IPS-18a (cell line): ENCODE measurements around the gene ITPK1.

Source experiments
- H3K27ac ChIP-seq: one replicate; pipeline ENCODE4 v1.5.1; 2013; ENCODE audit warnings: low read length
- H3K27me3 ChIP-seq: one replicate; pipeline ENCODE4 v1.6.1; 2013; ENCODE audit warnings: mild to moderate bottlenecking, low read length; ENCODE audit not compliant: control insufficient read depth, insufficient read depth
- H3K36me3 ChIP-seq: one replicate; pipeline ENCODE4 v1.6.1; 2013; ENCODE audit warnings: low read depth, low read length; ENCODE audit not compliant: control insufficient read depth
- H3K4me1 ChIP-seq: one replicate; pipeline ENCODE4 v1.6.1; 2013; ENCODE audit warnings: low read depth, low read length; ENCODE audit not compliant: control insufficient read depth
- H3K4me3 ChIP-seq: one replicate; pipeline ENCODE4 v1.5.1; 2013; ENCODE audit warnings: low read length
- H3K9ac ChIP-seq: one replicate; pipeline ENCODE4 v1.6.1; 2013; ENCODE audit warnings: mild to moderate bottlenecking, low read length, moderate library complexity
- H3K9me3 ChIP-seq: one replicate; pipeline ENCODE4 v1.6.1; 2013; ENCODE audit warnings: low read depth, low read length; ENCODE audit not compliant: control insufficient read depth

The ITPK1 gene

GRCh38 chr14:92951261-92951660 is 164.5 kb downstream of the ITPK1 start:
- Histone ChIP-seq H3K27me3 (no peaks in the 10 kb centered on the region), H3K4me3 (no peak overlapping the region), H3K36me3 (peaks cover 16% of the 10 kb centered on the region), H3K4me1 (no peaks in the 10 kb centered on the region), H3K9me3 (no peaks in the 10 kb centered on the region), H3K9ac (no peak overlapping the region), H3K27ac (no peak overlapping the region)

GRCh38 chr14:92950773-92951172 is 165.0 kb downstream of the ITPK1 start:
- no peaks in the 10 kb centered on the region for H3K4me1 ChIP-seq
- H3K36me3 ChIP-seq = peaks cover 16% of the 10 kb centered on the region
- no peak overlapping the region for H3K4me3 ChIP-seq
- no peaks in the 10 kb centered on the region for H3K27me3 ChIP-seq
- H3K9ac ChIP-seq = no peak overlapping the region
- H3K27ac ChIP-seq = no peak overlapping the region
- H3K9me3 ChIP-seq = no peaks in the 10 kb centered on the region

GRCh38 chr14:92950193-92950540 is 165.6 kb downstream of the ITPK1 start:
- Histone ChIP-seq H3K4me3 (no peak overlapping the region), H3K4me1 (no peaks in the 10 kb centered on the region), H3K9ac (no peak overlapping the region), H3K27me3 (no peaks in the 10 kb centered on the region), H3K9me3 (no peaks in the 10 kb centered on the region), H3K36me3 (peaks cover 16% of the 10 kb centered on the region), H3K27ac (no peak overlapping the region)

GRCh38 chr14:92949496-92950192 is 166.1 kb downstream of the ITPK1 start:
- H3K36me3 ChIP-seq = peaks cover 16% of the 10 kb centered on the region
- H3K4me3 ChIP-seq = no peak overlapping the region
- no peaks in the 10 kb centered on the region for H3K27me3 ChIP-seq
- no peaks in the 10 kb centered on the region for H3K4me1 ChIP-seq
- no peaks in the 10 kb centered on the region for H3K9me3 ChIP-seq
- no peak overlapping the region for H3K9ac ChIP-seq
- H3K27ac ChIP-seq = no peak overlapping the region

- Histone ChIP-seq H3K9me3 (no peaks in the 10 kb centered on the region), H3K4me1 (no peaks in the 10 kb centered on the region), H3K4me3 (no peak overlapping the region), H3K9ac (no peak overlapping the region), H3K36me3 (peaks cover 16% of the 10 kb centered on the region), H3K27me3 (no peaks in the 10 kb centered on the region), H3K27ac (no peak overlapping the region)
Observed at GRCh38 chr14:92948647-92949046, 167.1 kb downstream of the ITPK1 start.

GRCh38 chr14:92946847-92947545 is 168.7 kb downstream of the ITPK1 start:
- Histone ChIP-seq H3K27ac (no peak overlapping the region), H3K4me3 (no peak overlapping the region), H3K9ac (no peak overlapping the region), H3K36me3 (peaks cover 16% of the 10 kb centered on the region), H3K27me3 (no peaks in the 10 kb centered on the region), H3K9me3 (no peaks in the 10 kb centered on the region), H3K4me1 (no peaks in the 10 kb centered on the region)

GRCh38 chr14:92945959-92946846 is 169.5 kb downstream of the ITPK1 start:
- Histone ChIP-seq H3K27ac (no peak overlapping the region), H3K36me3 (peaks cover 14% of the 10 kb centered on the region), H3K9me3 (no peaks in the 10 kb centered on the region), H3K27me3 (no peaks in the 10 kb centered on the region), H3K9ac (no peak overlapping the region), H3K4me1 (no peaks in the 10 kb centered on the region), H3K4me3 (no peak overlapping the region)

GRCh38 chr14:92945544-92945943 is 170.2 kb downstream of the ITPK1 start:
- Histone ChIP-seq H3K36me3 (peaks cover 9% of the 10 kb centered on the region), H3K27ac (no peak overlapping the region), H3K4me1 (no peaks in the 10 kb centered on the region), H3K9me3 (no peaks in the 10 kb centered on the region), H3K9ac (no peak overlapping the region), H3K4me3 (no peak overlapping the region), H3K27me3 (no peaks in the 10 kb centered on the region)

- peaks cover 3% of the 10 kb centered on the region for H3K36me3 ChIP-seq
- H3K4me1 ChIP-seq = no peaks in the 10 kb centered on the region
- no peaks in the 10 kb centered on the region for H3K9me3 ChIP-seq
- H3K9ac ChIP-seq = no peak overlapping the region
- no peak overlapping the region for H3K4me3 ChIP-seq
- no peak overlapping the region for H3K27ac ChIP-seq
- H3K27me3 ChIP-seq = no peaks in the 10 kb centered on the region
Observed at GRCh38 chr14:92944976-92945375, 170.7 kb downstream of the ITPK1 start.

GRCh38 chr14:92943855-92944570 is 171.7 kb downstream of the ITPK1 start:
- H3K27me3 ChIP-seq = no peaks in the 10 kb centered on the region
- H3K9ac ChIP-seq = no peak overlapping the region
- H3K4me3 ChIP-seq = no peak overlapping the region
- no peaks in the 10 kb centered on the region for H3K4me1 ChIP-seq
- peaks cover 2% of the 10 kb centered on the region for H3K36me3 ChIP-seq
- no peaks in the 10 kb centered on the region for H3K9me3 ChIP-seq
- H3K27ac ChIP-seq = no peak overlapping the region
